ENCODE data around the gene SPACA7.

DNA sequence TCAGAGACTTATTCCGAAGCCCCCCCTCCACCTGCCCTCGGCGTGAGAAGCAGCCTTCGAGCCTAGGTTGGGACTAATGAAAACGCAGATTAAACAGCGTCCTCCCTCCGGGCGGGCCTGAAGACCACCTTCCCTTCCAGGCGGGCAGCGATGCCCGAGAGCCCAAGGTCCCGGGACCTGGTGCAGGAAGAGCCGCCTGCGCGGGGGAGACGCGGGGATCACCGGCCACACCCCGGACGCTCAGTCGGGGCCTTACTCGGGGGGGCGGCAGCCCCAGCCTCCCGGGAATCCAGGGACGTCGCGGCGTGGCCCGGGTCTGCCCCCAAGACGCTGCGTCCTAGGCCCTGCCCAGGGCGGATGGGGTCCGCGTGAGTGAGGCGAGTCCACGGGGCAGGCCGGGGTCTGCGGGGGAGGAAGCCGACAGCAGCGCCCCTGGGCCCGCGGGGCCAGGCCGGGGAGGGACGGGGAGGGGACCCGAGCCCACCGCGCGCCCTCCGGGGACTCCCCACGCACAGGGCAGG lies 33.3 kb upstream of the SPACA7 start:
- TF ChIP-seq, protein P1, sequence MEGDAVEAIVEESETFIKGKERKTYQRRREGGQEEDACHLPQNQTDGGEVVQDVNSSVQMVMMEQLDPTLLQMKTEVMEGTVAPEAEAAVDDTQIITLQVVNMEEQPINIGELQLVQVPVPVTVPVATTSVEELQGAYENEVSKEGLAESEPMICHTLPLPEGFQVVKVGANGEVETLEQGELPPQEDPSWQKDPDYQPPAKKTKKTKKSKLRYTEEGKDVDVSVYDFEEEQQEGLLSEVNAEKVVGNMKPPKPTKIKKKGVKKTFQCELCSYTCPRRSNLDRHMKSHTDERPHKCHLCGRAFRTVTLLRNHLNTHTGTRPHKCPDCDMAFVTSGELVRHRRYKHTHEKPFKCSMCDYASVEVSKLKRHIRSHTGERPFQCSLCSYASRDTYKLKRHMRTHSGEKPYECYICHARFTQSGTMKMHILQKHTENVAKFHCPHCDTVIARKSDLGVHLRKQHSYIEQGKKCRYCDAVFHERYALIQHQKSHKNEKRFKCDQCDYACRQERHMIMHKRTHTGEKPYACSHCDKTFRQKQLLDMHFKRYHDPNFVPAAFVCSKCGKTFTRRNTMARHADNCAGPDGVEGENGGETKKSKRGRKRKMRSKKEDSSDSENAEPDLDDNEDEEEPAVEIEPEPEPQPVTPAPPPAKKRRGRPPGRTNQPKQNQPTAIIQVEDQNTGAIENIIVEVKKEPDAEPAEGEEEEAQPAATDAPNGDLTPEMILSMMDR (conservative IDR thresholded peaks at IDR 0.05; ENCODE audit: low read length), result no peak
- TF ChIP-seq EZH2phosphoT487 (IDR thresholded peaks at IDR 0.05; ENCODE audit: borderline replicate concordance), result no peak
